Stimulated activated CD4-positive, alpha-beta T cell treated with anti-CD3 and anti-CD28 coated beads, TNF-alpha, amount 100 ng/mL, for 4 hours (primary cell): ENCODE data around the gene SSU72.
"Not testable (repeated sequence)": the region's sequence is repeated elsewhere in the genome, so short reads cannot be mapped to it uniquely, and the experiment has no call there.

ENCODE experiments used
- DNase-seq, 3 experiments: peaks; one replicate each; pipeline ENCODE4 v3.0.0-alpha.2; 2020; ENCODE audit warnings: low read depth in 3 of 3

Gene SSU72

GRCh38 chr1:1595341-1595740, 20.7 kb upstream of the SSU72 start:
- not testable (repeated sequence) for DNase-seq

- DNase-seq, result no peak
These were observed 20.1 kb upstream of the SSU72 start for GRCh38 chr1:1594602-1595260.

- no peak for DNase-seq
These were observed 19.4 kb upstream of the SSU72 start for GRCh38 chr1:1593834-1594601.

GRCh38 chr1:1591452-1591851, 16.8 kb upstream of the SSU72 start:
- no peak for DNase-seq

- no peak for DNase-seq
These were observed 8.8 kb upstream of the SSU72 start for GRCh38 chr1:1583347-1584010.

GRCh38 chr1:1582585-1583346, 8.1 kb upstream of the SSU72 start:
- DNase-seq, result no peak

GRCh38 chr1:1578371-1578940, 3.8 kb upstream of the SSU72 start:
- DNase-seq, result no peak

GRCh38 chr1:1577367-1578011, 2.8 kb upstream of the SSU72 start:
- no peak for DNase-seq

GRCh38 chr1:1573843-1574720, 581 bp downstream of the SSU72 start:
- peak in 2 of 3 experiments; percentile 8 to 31 for DNase-seq

GRCh38 chr1:1569341-1569740, 5.3 kb downstream of the SSU72 start:
- no peak for DNase-seq

- DNase-seq, result no peak
These were observed 6.8 kb downstream of the SSU72 start for GRCh38 chr1:1567891-1568291.

- DNase-seq, result no peak
These were observed 7.3 kb downstream of the SSU72 start for GRCh38 chr1:1567152-1567875.

- no peak for DNase-seq
These were observed 9.3 kb downstream of the SSU72 start for GRCh38 chr1:1565340-1565739.

GRCh38 chr1:1564268-1564667, 10.4 kb downstream of the SSU72 start:
- DNase-seq, result no peak

GRCh38 chr1:1563688-1564087, 11.0 kb downstream of the SSU72 start:
- DNase-seq, result no peak

- DNase-seq, result no peak
These were observed 12.0 kb downstream of the SSU72 start for GRCh38 chr1:1562556-1563195.

GRCh38 chr1:1561801-1562470, 12.7 kb downstream of the SSU72 start:
- no peak for DNase-seq

GRCh38 chr1:1560178-1560577, 14.5 kb downstream of the SSU72 start:
- no peak for DNase-seq

- DNase-seq, result no peak
These were observed 15.6 kb downstream of the SSU72 start for GRCh38 chr1:1559066-1559465.
